PC-9 (cell line): Measurements from ENCODE around the gene AZI2.

Experiments used
- EZH2 ChIP-seq: fragments of 200-600 bp; sonication (generic); IDR thresholded peaks from 2 replicates; pipeline ENCODE4 v1.8.0; 2017; ENCODE audit warnings: antibody characterized with exemption, low read depth
- TF ChIP-seq, protein P1 (sequence below): fragments of 200-600 bp; sonication (generic); conservative IDR thresholded peaks from 2 replicates; pipeline ENCODE4 v1.6.1; 2017; ENCODE audit warnings: mixed run types, antibody characterized with exemption, mild to moderate bottlenecking, moderate library complexity

DNA sequence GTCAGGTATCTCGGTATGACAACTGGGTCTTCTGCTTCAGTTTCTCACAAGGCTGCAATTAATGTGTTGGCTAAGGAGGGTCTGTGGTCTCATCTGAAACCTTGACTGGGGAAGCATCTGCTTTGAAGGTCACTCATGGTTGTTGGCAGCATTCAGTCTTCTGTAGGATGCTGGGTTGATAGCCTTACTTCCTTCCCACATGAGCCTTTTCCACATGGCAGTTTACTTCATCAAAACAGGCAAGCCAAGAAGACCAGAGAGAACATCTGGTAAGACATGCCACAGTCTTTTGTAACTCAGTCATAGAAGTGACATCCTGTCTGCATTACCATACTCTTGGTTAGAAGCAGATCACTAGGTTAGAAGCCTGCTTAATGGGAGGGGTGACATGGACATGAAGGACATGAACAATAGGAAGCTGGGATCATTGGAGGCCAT, 57.7 kb downstream of the AZI2 start:
- TF ChIP-seq, protein P1, sequence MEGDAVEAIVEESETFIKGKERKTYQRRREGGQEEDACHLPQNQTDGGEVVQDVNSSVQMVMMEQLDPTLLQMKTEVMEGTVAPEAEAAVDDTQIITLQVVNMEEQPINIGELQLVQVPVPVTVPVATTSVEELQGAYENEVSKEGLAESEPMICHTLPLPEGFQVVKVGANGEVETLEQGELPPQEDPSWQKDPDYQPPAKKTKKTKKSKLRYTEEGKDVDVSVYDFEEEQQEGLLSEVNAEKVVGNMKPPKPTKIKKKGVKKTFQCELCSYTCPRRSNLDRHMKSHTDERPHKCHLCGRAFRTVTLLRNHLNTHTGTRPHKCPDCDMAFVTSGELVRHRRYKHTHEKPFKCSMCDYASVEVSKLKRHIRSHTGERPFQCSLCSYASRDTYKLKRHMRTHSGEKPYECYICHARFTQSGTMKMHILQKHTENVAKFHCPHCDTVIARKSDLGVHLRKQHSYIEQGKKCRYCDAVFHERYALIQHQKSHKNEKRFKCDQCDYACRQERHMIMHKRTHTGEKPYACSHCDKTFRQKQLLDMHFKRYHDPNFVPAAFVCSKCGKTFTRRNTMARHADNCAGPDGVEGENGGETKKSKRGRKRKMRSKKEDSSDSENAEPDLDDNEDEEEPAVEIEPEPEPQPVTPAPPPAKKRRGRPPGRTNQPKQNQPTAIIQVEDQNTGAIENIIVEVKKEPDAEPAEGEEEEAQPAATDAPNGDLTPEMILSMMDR = no peak
- TF ChIP-seq EZH2 = no peak
